Ovary (tissue), 10 donors: ENCODE results near the gene RGS2. TPM values are rescaled to one million over a fixed set of nuclear protein-coding genes. Genes with fewer than 3 reads are reported as not detected.

Experiments
- DNase-seq, 5 donors: peaks; one replicate each; pipeline ENCODE4 v3.0.0-alpha.2; 2019 to 2020
- H3K27ac ChIP-seq, 2 donors: fragments of 200-600 bp; one replicate each; pipeline versions ENCODE4 v1.5.1 to v1.8.0; 2019 to 2022
- H3K27me3 ChIP-seq: fragments of 200-600 bp; one replicate; pipeline ENCODE4 v1.8.0; 2022
- H3K36me3 ChIP-seq: fragments of 200-600 bp; sonication (generic); one replicate; pipeline ENCODE4 v1.5.1; 2019
- H3K4me1 ChIP-seq: one replicate; pipeline ENCODE4 v1.8.1; 2013; ENCODE audit warnings: mild to moderate bottlenecking, moderate library complexity; ENCODE audit not compliant: insufficient read depth
- H3K4me3 ChIP-seq: fragments of 200-600 bp; sonication (generic); one replicate; pipeline ENCODE4 v1.5.1; 2017
- H3K9me3 ChIP-seq, 2 donors: fragments of 200-600 bp in 1 of 2; sonication (generic) in 1 of 2; one replicate each; pipeline versions ENCODE4 v1.5.1 to v1.8.1; 2013 to 2019; ENCODE audit warnings: mild to moderate bottlenecking in 1 of 2, moderate library complexity in 1 of 2
- CTCF ChIP-seq, 3 donors: fragments of 450-650 bp in 2 of 3; fragments of 200-600 bp in 1 of 3; IDR thresholded peaks; one replicate each; pipeline versions ENCODE4 v1.5.1 to v1.8.0; 2016 to 2022; ENCODE audit warnings: antibody characterized with exemption in 3 of 3, mild to moderate bottlenecking in 1 of 3
- EP300 ChIP-seq: sonication (generic); formaldehyde crosslinking; IDR thresholded peaks from one replicate; pipeline ENCODE4 v1.6.1; 2017; ENCODE audit warnings: antibody characterized with exemption
- POLR2A ChIP-seq: fragments of 450-650 bp; IDR thresholded peaks from one replicate; pipeline ENCODE4 v1.6.1; 2017; ENCODE audit warnings: antibody characterized with exemption, mild to moderate bottlenecking, moderate library complexity
- WGBS, 3 donors: extraction: QIAGEN DNeasy Blood & Tissue Kit in 1 of 3; methylation state at CpG; one replicate each; pipeline versions ENCODE4 v1.1.5 to v1.1.7; 2013 to 2017; 5-methylcytosine and 5-hydroxymethylcytosine counted together
- intact Hi-C, 4 donors: fragments of 100-400 bp; cut with DNase I; formaldehyde crosslinking; loops; one replicate each; pipeline versions ENCODE4 v1.11.0 to v1.15.1; 2022 to 2023
- long read RNA-seq, 3 donors: library from polyadenylated mRNA in 2 of 3; unstranded in 2 of 3; transcript quantifications; one replicate each; pipeline ENCODE4 v2.0.0 and lab custom pipeline, GENCODE V29; 2021 to 2026
- polyA plus RNA-seq, 2 donors: library from polyadenylated mRNA; stranded (reverse); fragments of 200-250 nt in 1 of 2; fragments of 350-450 nt in 1 of 2; fragmentation: Illumina TruSeq in 1 of 2; extraction: RNeasy Lipid Tissue Mini Kit (QIAGEN cat#74804) in 1 of 2; gene quantifications; one replicate each; pipeline ENCODE4 v1.2.3, GENCODE V29; 2013 to 2014
- total RNA-seq, 7 donors: library from RNA; depleted of rRNA in 2 of 7; stranded (reverse); fragments of >200 nt in 2 of 7; fragmentation: NEBNext Ultra II Directional in 3 of 7; extraction: Animal tissue kit (Norgen Biotek cat#: 25700) in 3 of 7; gene quantifications; one replicate each; pipeline versions ENCODE4 v1.1.0 to v1.2.4, GENCODE V29; 2016 to 2023
- donor health status: DM: no; HTN: no; CAD: no; lungs with moderate emphysema.
- donor health status: DM: no; HTN: no; CAD: no.
- donor health status: Bipolar disorder and iron deficiency.
- donor health status: DM: yes; HTN: yes; CAD: no.
- donor health status: DM: no; HTN: no; CAD: no.
- donor health status: DM: yes; HTN: yes; CAD: no.

The RGS2 gene
- total RNA-seq (100 to 1,000 TPM in 3 of 7 donors, 10 to 100 TPM in 4; 31.0 to 247 (median 53.6) TPM), polyA plus RNA-seq (10 to 100 TPM; 56.4 to 80.4 TPM)
- long read RNA-seq, donor 1, transcript RGS2-201 (5 exons, 1,354 nt), result major isoform, 33 of 35 reads
- long read RNA-seq, donor 1, partial matches to known transcripts, result 2 of 35 reads
- long read RNA-seq, donor 1, other reads (novel, unspliced or antisense), result 0 of 35 reads
- long read RNA-seq, donor 2, transcript RGS2-201 (5 exons, 1,354 nt), result major isoform, 10 of 10 reads
- long read RNA-seq, donor 2, partial matches to known transcripts, result 0 of 10 reads
- long read RNA-seq, donor 2, other reads (novel, unspliced or antisense), result 0 of 10 reads
- long read RNA-seq, donor 3, transcript RGS2-201 (5 exons, 1,354 nt), result major isoform, 28 of 33 reads
- long read RNA-seq, donor 3, partial matches to known transcripts, result 1 of 33 reads
- long read RNA-seq, donor 3, other reads (novel, unspliced or antisense), result 4 of 33 reads

- Histone ChIP-seq H3K27ac (peak within 1 kb of the TSS; percentile 66 to 85), H3K4me3 (peak within 1 kb of the TSS; percentile 55), H3K4me1 (no peaks in the 10 kb centered on the region), H3K36me3 (no peaks in the 10 kb centered on the region), H3K27me3 (no peaks in the 10 kb centered on the region), H3K9me3 (no peaks in the 10 kb centered on the region)
- 0 to 1% (median 0%) methylated on average over 65 to 72 of the region's 72 CpGs for WGBS, 3 donors
- intact Hi-C loops, result loop anchor here in 1 of 4 donors (5.0 kb wide), 1 partner anchor 314 kb away; the partner anchor contains the start of gene CDC73
- DNase-seq, result peak; percentile 92 to 96 (median 94)
- TF ChIP-seq POLR2A (peak; percentile 99), EP300 (no peak), CTCF (IDR thresholded peaks at IDR 0.05) (no peak)
Measured at GRCh38 chr1:192808518-192809306, at the start of gene RGS2. Gene RGS2, plus strand, starts transcription at chr1:192809039. Its CDS starts 33 bp downstream, at chr1:192809072.

- Histone ChIP-seq H3K27ac (no peak overlapping the region), H3K27me3 (no peaks in the 10 kb centered on the region), H3K4me1 (no peaks in the 10 kb centered on the region), H3K36me3 (no peaks in the 10 kb centered on the region), H3K9me3 (no peaks in the 10 kb centered on the region), H3K4me3 (no peak overlapping the region)
- intact Hi-C loops, result no loop called here
- no peak for DNase-seq
- TF ChIP-seq EP300 (no peak), CTCF (IDR thresholded peaks at IDR 0.05) (no peak), POLR2A (no peak)
- WGBS, 3 donors, result 88 to 92% (median 91%) methylated on average over 1 of the region's 1 CpG
Measured at GRCh38 chr1:192759104-192759503, 49.7 kb upstream of the RGS2 start.

- 92 to 96% (median 95%) methylated on average over 4 of the region's 4 CpGs for WGBS, 3 donors
- intact Hi-C loops, result no loop called here
- TF ChIP-seq CTCF (IDR thresholded peaks at IDR 0.05) (no peak), POLR2A (no peak), EP300 (no peak)
- Histone ChIP-seq H3K4me1 (no peaks in the 10 kb centered on the region), H3K9me3 (no peaks in the 10 kb centered on the region), H3K27ac (no peak overlapping the region), H3K36me3 (no peaks in the 10 kb centered on the region), H3K4me3 (no peak overlapping the region), H3K27me3 (no peaks in the 10 kb centered on the region)
- no peak for DNase-seq
Measured at GRCh38 chr1:192762265-192762664, 46.6 kb upstream of the RGS2 start.

GRCh38 chr1:192763243-192763642, 45.6 kb upstream of the RGS2 start:
- no peak for DNase-seq
- no peaks in the 10 kb centered on the region for H3K9me3 ChIP-seq
- H3K36me3 ChIP-seq, result no peaks in the 10 kb centered on the region
- H3K4me1 ChIP-seq, result no peaks in the 10 kb centered on the region
- H3K27me3 ChIP-seq, result no peaks in the 10 kb centered on the region
- TF ChIP-seq EP300, result no peak
- TF ChIP-seq POLR2A, result no peak
- TF ChIP-seq CTCF (IDR thresholded peaks at IDR 0.05), result no peak
- intact Hi-C loops, result no loop called here
- H3K27ac ChIP-seq, result no peak overlapping the region
- no peak overlapping the region for H3K4me3 ChIP-seq
